Astrocyte (in vitro differentiated cells and primary cell): ENCODE results near the gene RALGDS.

Source experiments
- CTCF ChIP-seq: IDR thresholded peaks from 2 replicates; pipeline ENCODE4 v1.5.1; 2011; ENCODE audit warnings: low read depth, mild to moderate bottlenecking, inconsistent platforms, low read length, moderate library complexity; ENCODE audit not compliant: insufficient read depth
- EZH2 ChIP-seq: IDR thresholded peaks from 2 replicates; pipeline ENCODE4 v1.6.1; 2012; ENCODE audit warnings: mild to moderate bottlenecking, low read length, inconsistent platforms; ENCODE audit not compliant: insufficient read depth

GRCh38 chr9:133167769-133168168 is 46.7 kb upstream of the RALGDS start:
- TF ChIP-seq CTCF, result no peak
- TF ChIP-seq EZH2, result no peak
